Measurements from ENCODE around the gene CLC. TPM values are rescaled to one million over a fixed set of nuclear protein-coding genes. Genes with fewer than 3 reads are reported as not detected.
"Not testable (repeated sequence)": the region's sequence is repeated elsewhere in the genome, so short reads cannot be mapped to it uniquely, and the experiment has no call there.

Gene CLC
- polyA plus RNA-seq (2014; cell fraction: cytosol; rRNA removed): not detected in 2 replicates
- polyA plus RNA-seq (2014; cell fraction: nucleus; rRNA removed): not detected in 2 replicates

GRCh38 chr19:39737891-39738290 is at the start of gene CLC:
CLC (minus strand) TSS chr19:39738029; CDS start chr19:39737952, 77 bp downstream.
- DNase-seq (ENCODE audit: low spot score): no peak

GRCh38 chr19:39780894-39781293 is 43.1 kb upstream of the CLC start:
- no peak for DNase-seq (ENCODE audit: low spot score)

- no peak for DNase-seq (ENCODE audit: low spot score)
Measured at GRCh38 chr19:39778763-39779162, 40.9 kb upstream of the CLC start, which contains the start of gene LEUTX. LEUTX (plus strand) TSS chr19:39778854; CDS start chr19:39778921, 67 bp downstream.

- no peak for DNase-seq (ENCODE audit: low spot score)
Measured at GRCh38 chr19:39768786-39769185, 31.0 kb upstream of the CLC start.

- no peak for DNase-seq (ENCODE audit: low spot score)
Measured at GRCh38 chr19:39768334-39768733, 30.5 kb upstream of the CLC start.

- DNase-seq (ENCODE audit: low spot score): peak; percentile 41
Measured at GRCh38 chr19:39765091-39766076, 27.6 kb upstream of the CLC start.

GRCh38 chr19:39761851-39762250 is 24.0 kb upstream of the CLC start:
- not testable (repeated sequence) for DNase-seq (ENCODE audit: low spot score)

GRCh38 chr19:39759457-39760184 is 21.8 kb upstream of the CLC start:
- no peak for DNase-seq (ENCODE audit: low spot score)

- no peak for DNase-seq (ENCODE audit: low spot score)
Measured at GRCh38 chr19:39754971-39755370, 17.1 kb upstream of the CLC start.

GRCh38 chr19:39754544-39754943 is 16.7 kb upstream of the CLC start:
- DNase-seq (ENCODE audit: low spot score): no peak

GRCh38 chr19:39752795-39753194 is 15.0 kb upstream of the CLC start:
- no peak for DNase-seq (ENCODE audit: low spot score)

- DNase-seq (ENCODE audit: low spot score): no peak
Measured at GRCh38 chr19:39752390-39752789, 14.6 kb upstream of the CLC start.

GRCh38 chr19:39749981-39750380 is 12.2 kb upstream of the CLC start:
- no peak for DNase-seq (ENCODE audit: low spot score)

GRCh38 chr19:39746836-39747529 is 9.2 kb upstream of the CLC start:
- no peak for DNase-seq (ENCODE audit: low spot score)

- DNase-seq (ENCODE audit: low spot score): no peak
Measured at GRCh38 chr19:39745643-39746042, 7.8 kb upstream of the CLC start.

- DNase-seq (ENCODE audit: low spot score): no peak
Measured at GRCh38 chr19:39740395-39740794, 2.6 kb upstream of the CLC start.

- DNase-seq (ENCODE audit: low spot score): no peak
Measured at GRCh38 chr19:39738814-39739213, 985 bp upstream of the CLC start.

GRCh38 chr19:39737351-39737750 is 478 bp downstream of the CLC start:
- DNase-seq (ENCODE audit: low spot score): no peak

GRCh38 chr19:39736088-39736487 is 1.7 kb downstream of the CLC start:
- DNase-seq (ENCODE audit: low spot score): no peak

- no peak for DNase-seq (ENCODE audit: low spot score)
Measured at GRCh38 chr19:39735688-39736087, 2.1 kb downstream of the CLC start.

GRCh38 chr19:39733841-39734240 is 4.0 kb downstream of the CLC start:
- DNase-seq (ENCODE audit: low spot score): no peak

- no peak for DNase-seq (ENCODE audit: low spot score)
Measured at GRCh38 chr19:39731685-39732084, 6.1 kb downstream of the CLC start.
